Measurements from ENCODE around the gene ITGA8. TPM values are rescaled to one million over a fixed set of nuclear protein-coding genes. Genes with fewer than 3 reads are reported as not detected.

Gene ITGA8
- total and polyA plus RNA-seq, 12 donors, result 4.7 to 46.0 (median 22.2) TPM

DNA sequence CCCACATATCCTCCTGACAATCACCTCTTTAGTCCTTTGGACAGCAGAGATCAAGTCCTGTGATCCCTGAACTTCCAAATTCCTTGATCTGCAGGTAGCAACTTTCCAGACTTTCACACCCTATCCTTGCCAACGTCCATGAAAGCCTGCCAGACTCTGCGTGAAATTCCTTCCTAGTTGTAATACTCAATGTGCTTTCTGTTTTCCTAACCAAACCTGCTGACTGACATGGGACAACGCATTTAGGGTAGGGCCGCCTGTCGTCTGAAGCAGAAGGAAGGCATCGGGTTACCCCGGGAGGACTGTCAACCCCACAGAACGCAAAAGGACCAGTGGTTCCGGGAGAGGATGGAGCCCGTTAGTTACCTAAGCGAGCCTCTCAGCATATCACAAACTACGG lies 23.9 kb downstream of the ITGA8 start:
- Histone ChIP-seq H3K4me3 (no peak overlapping the region), H3K36me3 (replicated peaks in 1 of 2) (no peaks in the 10 kb centered on the region), H3K27ac (no peak overlapping the region), H3K27me3 (no peaks in the 10 kb centered on the region), H3K9me3 (replicated peaks in 1 of 3) (no peaks in the 10 kb centered on the region), H3K4me1 (replicated peaks in 1 of 2) (no peaks in the 10 kb centered on the region)
- no peak for DNase-seq
- WGBS, 4 donors, result 54 to 74% (median 68%) methylated on average over 12 of the region's 12 CpGs
- intact Hi-C loops (cut with DNase I), result no loop called here
- TF ChIP-seq POLR2A (IDR thresholded peaks at IDR 0.05), result no peak

DNA sequence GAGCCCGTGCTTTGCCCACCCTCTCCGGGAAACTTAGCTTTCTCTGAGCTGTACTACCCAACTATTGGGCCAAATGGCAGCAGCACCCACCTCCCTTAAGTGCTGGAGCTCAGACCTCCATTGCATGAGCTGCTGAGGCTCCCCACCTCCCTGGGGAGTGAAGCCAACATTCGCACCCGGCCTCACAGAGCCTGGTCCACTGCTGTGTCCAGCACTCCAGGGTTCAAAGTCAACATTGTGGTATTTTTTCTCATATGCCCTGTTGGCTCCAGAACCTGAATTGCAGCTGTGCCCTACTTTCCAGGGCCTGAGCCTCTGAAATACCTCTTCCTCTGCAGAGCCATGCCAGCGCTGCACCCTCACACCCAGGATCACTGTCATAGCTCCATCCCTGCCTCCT lies 29.7 kb downstream of the ITGA8 start:
- intact Hi-C loops (cut with DNase I), result no loop called here
- no peaks in the 10 kb centered on the region for H3K4me1 ChIP-seq (replicated peaks in 1 of 2)
- H3K27ac ChIP-seq, result no peak overlapping the region
- H3K36me3 ChIP-seq (replicated peaks in 1 of 2), result no peaks in the 10 kb centered on the region
- H3K4me3 ChIP-seq, result no peak overlapping the region
- no peak for DNase-seq
- WGBS, 4 donors, result 87 to 95% (median 91%) methylated on average over 3 to 5 of the region's 5 CpGs
- H3K27me3 ChIP-seq, result no peaks in the 10 kb centered on the region
- no peak for TF ChIP-seq POLR2A (IDR thresholded peaks at IDR 0.05)
- TF ChIP-seq, protein P1, sequence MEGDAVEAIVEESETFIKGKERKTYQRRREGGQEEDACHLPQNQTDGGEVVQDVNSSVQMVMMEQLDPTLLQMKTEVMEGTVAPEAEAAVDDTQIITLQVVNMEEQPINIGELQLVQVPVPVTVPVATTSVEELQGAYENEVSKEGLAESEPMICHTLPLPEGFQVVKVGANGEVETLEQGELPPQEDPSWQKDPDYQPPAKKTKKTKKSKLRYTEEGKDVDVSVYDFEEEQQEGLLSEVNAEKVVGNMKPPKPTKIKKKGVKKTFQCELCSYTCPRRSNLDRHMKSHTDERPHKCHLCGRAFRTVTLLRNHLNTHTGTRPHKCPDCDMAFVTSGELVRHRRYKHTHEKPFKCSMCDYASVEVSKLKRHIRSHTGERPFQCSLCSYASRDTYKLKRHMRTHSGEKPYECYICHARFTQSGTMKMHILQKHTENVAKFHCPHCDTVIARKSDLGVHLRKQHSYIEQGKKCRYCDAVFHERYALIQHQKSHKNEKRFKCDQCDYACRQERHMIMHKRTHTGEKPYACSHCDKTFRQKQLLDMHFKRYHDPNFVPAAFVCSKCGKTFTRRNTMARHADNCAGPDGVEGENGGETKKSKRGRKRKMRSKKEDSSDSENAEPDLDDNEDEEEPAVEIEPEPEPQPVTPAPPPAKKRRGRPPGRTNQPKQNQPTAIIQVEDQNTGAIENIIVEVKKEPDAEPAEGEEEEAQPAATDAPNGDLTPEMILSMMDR (IDR thresholded peaks at IDR 0.05), result no peak
- H3K9me3 ChIP-seq (replicated peaks in 1 of 3), result no peaks in the 10 kb centered on the region

DNA sequence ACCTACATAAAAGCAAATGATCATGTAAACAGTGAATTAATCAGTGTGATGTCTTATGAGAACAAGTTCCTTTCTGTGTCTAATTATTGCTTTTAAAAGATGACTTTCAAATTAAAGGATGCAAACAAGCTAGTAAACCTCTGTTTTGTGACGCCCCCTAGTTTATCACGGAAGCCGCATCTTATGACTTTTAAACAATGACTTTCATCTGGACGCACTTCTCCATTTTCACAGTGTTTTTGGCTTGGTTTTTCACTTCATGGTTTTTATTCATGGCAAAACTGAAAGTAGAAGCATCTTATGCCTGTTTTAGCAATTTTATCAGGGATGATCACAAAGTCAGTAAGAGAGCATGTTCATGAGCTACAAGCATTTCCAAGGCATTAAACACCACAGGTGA lies 35.0 kb downstream of the ITGA8 start:
- Histone ChIP-seq H3K27ac (no peak overlapping the region), H3K9me3 (replicated peaks in 1 of 3) (no peaks in the 10 kb centered on the region), H3K4me3 (no peak overlapping the region), H3K36me3 (replicated peaks in 1 of 2) (no peaks in the 10 kb centered on the region), H3K4me1 (replicated peaks in 1 of 2) (no peaks in the 10 kb centered on the region), H3K27me3 (no peaks in the 10 kb centered on the region)
- WGBS, 4 donors, result 60 to 67% (median 64%) methylated on average over 4 of the region's 4 CpGs
- TF ChIP-seq POLR2A (IDR thresholded peaks at IDR 0.05), result no peak
- TF ChIP-seq, protein P1 (IDR thresholded peaks at IDR 0.05), result no peak
- no peak for DNase-seq
- intact Hi-C loops (cut with DNase I), result no loop called here

DNA sequence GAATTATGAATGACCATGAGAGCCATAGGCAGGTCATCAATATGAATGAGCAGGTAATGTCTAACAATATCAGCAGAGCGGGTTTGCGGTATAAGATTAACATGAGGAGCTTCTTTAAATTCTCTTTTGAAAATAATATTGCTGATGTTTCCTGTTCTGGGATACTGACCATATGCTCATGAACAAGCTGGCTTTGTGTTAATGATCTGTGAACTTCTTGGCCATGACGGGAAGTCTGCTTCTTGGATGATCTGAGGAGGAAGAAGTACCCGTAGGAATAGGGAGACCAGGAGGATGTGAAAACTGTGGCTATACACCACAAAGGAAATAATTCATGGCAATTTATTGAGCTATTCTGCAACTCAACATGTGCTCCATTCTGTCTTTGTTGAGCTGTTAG lies 38.6 kb downstream of the ITGA8 start:
- no peaks in the 10 kb centered on the region for H3K27me3 ChIP-seq
- intact Hi-C loops (cut with DNase I), result no loop called here
- H3K9me3 ChIP-seq (replicated peaks in 1 of 3), result no peaks in the 10 kb centered on the region
- no peak for DNase-seq
- H3K36me3 ChIP-seq (replicated peaks in 1 of 2), result no peaks in the 10 kb centered on the region
- H3K4me3 ChIP-seq, result no peak overlapping the region
- H3K27ac ChIP-seq, result no peak overlapping the region
- 71 to 84% (median 77%) methylated on average over 4 of the region's 4 CpGs for WGBS, 4 donors
- no peaks in the 10 kb centered on the region for H3K4me1 ChIP-seq (replicated peaks in 1 of 2)
- TF ChIP-seq POLR2A (IDR thresholded peaks at IDR 0.05), result no peak
- TF ChIP-seq, protein P1 (IDR thresholded peaks at IDR 0.05), result no peak

DNA sequence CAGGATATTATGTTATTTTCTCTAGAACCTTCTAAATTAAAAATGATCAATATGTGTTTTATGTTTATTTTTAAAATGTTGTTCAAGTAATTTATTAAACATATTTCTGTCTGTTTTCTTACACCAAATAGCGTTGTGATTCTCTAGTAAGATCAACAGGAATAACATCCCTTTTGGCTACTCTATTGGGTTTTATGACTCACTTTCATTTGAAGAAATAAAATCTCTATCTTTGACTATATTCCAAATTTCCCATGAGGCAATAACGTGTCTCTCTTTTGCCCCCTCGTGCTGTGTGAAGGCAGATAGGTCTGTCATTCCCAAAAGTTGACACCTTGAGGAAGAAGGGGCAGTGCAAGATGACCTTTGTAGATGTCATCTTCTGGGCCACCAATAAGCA lies 40.9 kb downstream of the ITGA8 start:
- Histone ChIP-seq H3K36me3 (replicated peaks in 1 of 2) (no peaks in the 10 kb centered on the region), H3K9me3 (replicated peaks in 1 of 3) (no peaks in the 10 kb centered on the region), H3K27ac (no peak overlapping the region), H3K27me3 (no peaks in the 10 kb centered on the region), H3K4me1 (replicated peaks in 1 of 2) (no peaks in the 10 kb centered on the region), H3K4me3 (no peak overlapping the region)
- TF ChIP-seq, protein P1 (IDR thresholded peaks at IDR 0.05), result no peak
- intact Hi-C loops (cut with DNase I), result no loop called here
- DNase-seq, result no peak
- WGBS, 4 donors, result 58 to 74% (median 72%) methylated on average over 3 of the region's 3 CpGs
